Thoracic aorta (tissue), 2 donors: Measurements from ENCODE around the gene TAF11L4. TPM values are rescaled to one million over a fixed set of nuclear protein-coding genes. Genes with fewer than 3 reads are reported as not detected.
"Not testable (repeated sequence)": the region's sequence is repeated elsewhere in the genome, so short reads cannot be mapped to it uniquely, and the experiment has no call there.

Source experiments
- ATAC-seq: fragments of 150-250 bp; one replicate; pipeline ENCODE4 v1.8.0; 2017; ENCODE audit warnings: low read depth; ENCODE audit not compliant: insufficient number of reproducible peaks, low FRiP score
- DNase-seq: peaks from one replicate; pipeline ENCODE4 v3.0.0-alpha.2; 2020; ENCODE audit warnings: low spot score
- H3K27ac ChIP-seq, 2 donors: fragments of 200-600 bp; sonication (generic); 1 replicate in 1 of 2; 2 replicates in 1 of 2; pipeline ENCODE4 v1.5.1; 2016; ENCODE audit warnings: mild to moderate bottlenecking in 2 of 2, moderate library complexity in 2 of 2
- H3K27me3 ChIP-seq: fragments of 200-600 bp; sonication (generic); replicated peaks from 2 replicates; pipeline ENCODE4 v1.6.0; 2016; ENCODE audit warnings: mild to moderate bottlenecking; ENCODE audit not compliant: insufficient read depth
- H3K36me3 ChIP-seq: fragments of 200-600 bp; sonication (generic); one replicate; pipeline ENCODE4 v1.5.1; 2016
- H3K4me1 ChIP-seq, 2 donors: fragments of 200-600 bp; sonication (generic); 1 replicate in 1 of 2; 2 replicates in 1 of 2; pipeline versions ENCODE4 v1.5.1 to v1.6.0; 2016; ENCODE audit warnings: low read depth in 2 of 2, mild to moderate bottlenecking in 1 of 2; ENCODE audit not compliant: control insufficient read depth in 1 of 2
- H3K4me3 ChIP-seq: fragments of 200-600 bp; sonication (generic); 2 replicates; pipeline ENCODE4 v1.5.1; 2016; ENCODE audit warnings: mild to moderate bottlenecking
- H3K9me3 ChIP-seq: fragments of 200-600 bp; sonication (generic); 2 replicates; pipeline ENCODE4 v1.5.1; 2016
- total RNA-seq, 2 donors: library from RNA; depleted of rRNA; stranded (reverse); fragments of >200 nt; gene quantifications; one replicate each; pipeline versions ENCODE4 v1.1.0 to v1.2.3, GENCODE V29; 2016

TAF11L4 gene
- total RNA-seq, 2 donors from 2014 or later: not detected

GRCh38 chr5:17524935-17525334 lies 3.3 kb downstream of the TAF11L4 start, which contains the start of gene TAF11L5:
TSS of gene TAF11L5 (plus strand) at chr5:17525235.
- ATAC-seq, H3K27ac ChIP-seq, H3K4me3 ChIP-seq, H3K36me3 ChIP-seq, H3K4me1 ChIP-seq, H3K27me3 ChIP-seq, DNase-seq, H3K9me3 ChIP-seq: not testable (repeated sequence)

DNA sequence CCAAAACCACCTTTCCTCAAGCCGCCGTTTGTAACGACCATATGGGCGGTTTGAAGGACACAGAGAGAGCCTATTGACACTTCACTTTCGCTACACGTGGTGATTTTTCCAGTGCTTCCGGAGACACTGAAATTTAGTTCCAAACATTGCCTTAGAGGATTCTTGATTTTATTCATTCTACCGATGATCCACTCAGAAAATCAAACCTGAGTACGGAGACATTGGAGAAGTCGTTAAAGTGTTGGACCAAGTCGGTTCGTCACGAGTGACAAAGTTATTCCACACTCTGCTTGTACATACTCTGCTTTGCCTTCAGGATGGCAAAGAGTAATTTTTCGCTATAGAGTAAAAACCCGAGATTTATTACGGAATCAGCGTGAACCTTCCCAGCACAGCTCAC lies 4.9 kb downstream of the TAF11L4 start:
- not testable (repeated sequence) for H3K4me3 ChIP-seq, H3K27ac ChIP-seq, H3K4me1 ChIP-seq, H3K36me3 ChIP-seq, ATAC-seq, H3K27me3 ChIP-seq, H3K9me3 ChIP-seq
- DNase-seq: peak; percentile 23

DNA sequence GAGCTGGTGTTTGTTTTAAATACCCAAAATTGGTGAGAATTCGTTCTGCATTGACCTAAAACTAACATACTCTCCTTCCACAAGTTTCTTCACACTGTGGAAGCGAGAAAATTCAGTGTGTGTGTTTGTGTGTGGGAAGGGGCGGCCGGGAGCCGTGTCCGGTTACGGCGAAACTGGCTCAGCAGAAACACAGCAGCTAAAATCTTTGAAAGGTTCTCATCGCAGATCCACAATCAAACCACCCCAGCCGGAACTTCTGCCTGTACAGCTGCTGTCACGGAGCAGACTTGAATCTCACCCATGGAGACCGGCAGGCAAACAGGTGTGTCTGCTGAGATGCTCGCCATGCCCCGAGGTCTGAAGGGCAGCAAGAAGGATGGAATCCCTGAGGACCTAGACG lies 6.8 kb downstream of the TAF11L4 start, which contains the start of gene TAF11L6:
TAF11L6 (plus strand) TSS at position 301 of the 400 bp plus-strand sequence.
- not testable (repeated sequence) for DNase-seq, H3K4me3 ChIP-seq

More for the DNA sequence above, 6.8 kb downstream of the TAF11L4 start, which contains the start of gene TAF11L6:
- H3K27ac ChIP-seq, H3K4me1 ChIP-seq, H3K9me3 ChIP-seq, ATAC-seq, H3K36me3 ChIP-seq, H3K27me3 ChIP-seq: not testable (repeated sequence)

Other genes with a start within 250 kb of the TAF11L4 start
- not detected for gene TAF11L2, start 23.6 kb upstream of the TAF11L4 start, total RNA-seq
- gene TAF11L3, start 3.4 kb upstream of the TAF11L4 start, total RNA-seq: not detected
- gene TAF11L5, start 3.4 kb downstream of the TAF11L4 start, total RNA-seq: not detected
- gene TAF11L6, start 6.9 kb downstream of the TAF11L4 start, total RNA-seq: not detected
- not detected for gene TAF11L7, start 64.0 kb downstream of the TAF11L4 start, total RNA-seq
- gene TAF11L8, start 69.2 kb downstream of the TAF11L4 start, total RNA-seq: not detected
- not detected for gene TAF11L9, start 72.6 kb downstream of the TAF11L4 start, total RNA-seq
- gene TAF11L10, start 76.0 kb downstream of the TAF11L4 start, total RNA-seq: not detected
- not detected for gene TAF11L11, start 82.4 kb downstream of the TAF11L4 start, total RNA-seq
- gene TAF11L12, start 88.6 kb downstream of the TAF11L4 start, total RNA-seq: not detected
- gene TAF11L13, start 110.3 kb downstream of the TAF11L4 start, total RNA-seq: not detected
- gene TAF11L14, start 112.7 kb downstream of the TAF11L4 start, total RNA-seq: not detected